KMS-11 (cell line): Measurements from ENCODE around the gene CCSER1.

Experiments used
- H2AFZ ChIP-seq: fragments of 200-600 bp; sonication (generic); 2 replicates; pipeline ENCODE4 v1.6.1; 2016; ENCODE audit warnings: antibody characterized with exemption, mixed run types, low read depth
- H3K27ac ChIP-seq: fragments of 200-600 bp; sonication (generic); 2 replicates; pipeline ENCODE4 v1.6.1; 2016; ENCODE audit warnings: mild to moderate bottlenecking, mixed run types
- H3K27me3 ChIP-seq: fragments of 200-600 bp; sonication (generic); 2 replicates; pipeline ENCODE4 v1.6.1; 2017; ENCODE audit warnings: mild to moderate bottlenecking, low read depth, mixed run types, moderate library complexity; ENCODE audit not compliant: insufficient read depth
- H3K36me3 ChIP-seq: fragments of 200-600 bp; sonication (generic); 2 replicates; pipeline ENCODE4 v1.6.1; 2017; ENCODE audit warnings: mild to moderate bottlenecking, mixed run types; ENCODE audit not compliant: insufficient read depth
- H3K4me1 ChIP-seq: fragments of 200-600 bp; sonication (generic); 2 replicates; pipeline ENCODE4 v1.6.1; 2016; ENCODE audit warnings: mild to moderate bottlenecking, low read depth, mixed run types; ENCODE audit not compliant: poor library complexity, severe bottlenecking
- H3K4me2 ChIP-seq: fragments of 200-600 bp; sonication (generic); 2 replicates; pipeline ENCODE4 v1.7.0; 2016; ENCODE audit warnings: mild to moderate bottlenecking, mixed run types
- H3K4me3 ChIP-seq: fragments of 200-600 bp; sonication (generic); IDR thresholded peaks from 2 replicates; pipeline ENCODE4 v1.6.1; 2017; ENCODE audit warnings: low read depth, low read length, mixed read lengths; ENCODE audit not compliant: insufficient read depth
- H3K79me2 ChIP-seq: fragments of 200-600 bp; sonication (generic); 2 replicates; pipeline ENCODE4 v1.6.1; 2016; ENCODE audit warnings: low read depth, mixed run types; ENCODE audit not compliant: insufficient read depth
- H3K9ac ChIP-seq: fragments of 200-600 bp; sonication (generic); 2 replicates; pipeline ENCODE4 v1.6.1; 2016; ENCODE audit warnings: mild to moderate bottlenecking, mixed run types
- H4K20me1 ChIP-seq: fragments of 200-600 bp; sonication (generic); 2 replicates; pipeline ENCODE4 v1.6.1; 2016; ENCODE audit warnings: mild to moderate bottlenecking, mixed run types; ENCODE audit not compliant: insufficient read depth
- TF ChIP-seq, protein P1 (sequence below): fragments of 200-600 bp; sonication (generic); conservative IDR thresholded peaks from 2 replicates; pipeline ENCODE4 v1.6.1; 2017; ENCODE audit warnings: low read depth, mild to moderate bottlenecking, antibody characterized with exemption, low read length, moderate library complexity, mixed read lengths

Gene CCSER1

GRCh38 chr4:90857081-90857820, 730.1 kb downstream of the CCSER1 start:
- Histone ChIP-seq H3K4me3 (no peak overlapping the region), H3K4me1 (no peaks in the 10 kb centered on the region), H2AFZ (no peak overlapping the region), H4K20me1 (no peaks in the 10 kb centered on the region), H3K27ac (no peak overlapping the region), H3K27me3 (no peaks in the 10 kb centered on the region), H3K36me3 (no peaks in the 10 kb centered on the region), H3K79me2 (no peaks in the 10 kb centered on the region), H3K4me2 (no peak overlapping the region), H3K9ac (no peak overlapping the region)
- TF ChIP-seq, protein P1, sequence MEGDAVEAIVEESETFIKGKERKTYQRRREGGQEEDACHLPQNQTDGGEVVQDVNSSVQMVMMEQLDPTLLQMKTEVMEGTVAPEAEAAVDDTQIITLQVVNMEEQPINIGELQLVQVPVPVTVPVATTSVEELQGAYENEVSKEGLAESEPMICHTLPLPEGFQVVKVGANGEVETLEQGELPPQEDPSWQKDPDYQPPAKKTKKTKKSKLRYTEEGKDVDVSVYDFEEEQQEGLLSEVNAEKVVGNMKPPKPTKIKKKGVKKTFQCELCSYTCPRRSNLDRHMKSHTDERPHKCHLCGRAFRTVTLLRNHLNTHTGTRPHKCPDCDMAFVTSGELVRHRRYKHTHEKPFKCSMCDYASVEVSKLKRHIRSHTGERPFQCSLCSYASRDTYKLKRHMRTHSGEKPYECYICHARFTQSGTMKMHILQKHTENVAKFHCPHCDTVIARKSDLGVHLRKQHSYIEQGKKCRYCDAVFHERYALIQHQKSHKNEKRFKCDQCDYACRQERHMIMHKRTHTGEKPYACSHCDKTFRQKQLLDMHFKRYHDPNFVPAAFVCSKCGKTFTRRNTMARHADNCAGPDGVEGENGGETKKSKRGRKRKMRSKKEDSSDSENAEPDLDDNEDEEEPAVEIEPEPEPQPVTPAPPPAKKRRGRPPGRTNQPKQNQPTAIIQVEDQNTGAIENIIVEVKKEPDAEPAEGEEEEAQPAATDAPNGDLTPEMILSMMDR = no peak

- Histone ChIP-seq H3K4me1 (no peaks in the 10 kb centered on the region), H3K36me3 (no peaks in the 10 kb centered on the region), H2AFZ (no peak overlapping the region), H4K20me1 (no peaks in the 10 kb centered on the region), H3K9ac (no peak overlapping the region), H3K27me3 (no peaks in the 10 kb centered on the region), H3K27ac (no peak overlapping the region), H3K4me3 (no peak overlapping the region), H3K79me2 (no peaks in the 10 kb centered on the region), H3K4me2 (no peak overlapping the region)
- TF ChIP-seq, protein P1 = no peak
Measured at GRCh38 chr4:90875791-90876190, 748.6 kb downstream of the CCSER1 start.

DNA sequence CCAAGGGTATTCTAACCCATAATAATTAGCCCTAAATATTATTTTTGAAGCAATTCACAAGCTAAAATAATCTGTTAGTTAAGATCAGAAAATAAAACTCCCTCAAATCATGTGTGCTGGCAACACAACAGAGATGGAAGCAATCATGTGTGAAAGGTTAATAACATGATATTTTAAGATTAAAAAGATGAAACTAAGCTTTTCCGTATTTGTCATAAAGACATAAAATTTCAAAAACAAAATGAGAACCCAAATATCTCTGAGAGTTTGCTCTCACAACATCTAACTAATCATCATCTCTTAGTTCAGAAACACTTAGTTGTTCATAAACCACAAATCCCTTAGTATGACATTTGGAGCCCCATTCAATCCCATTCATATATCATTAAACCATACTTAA, 749.1 kb downstream of the CCSER1 start:
- Histone ChIP-seq H3K27ac (no peak overlapping the region), H3K79me2 (no peaks in the 10 kb centered on the region), H3K4me3 (no peak overlapping the region), H4K20me1 (no peaks in the 10 kb centered on the region), H3K9ac (no peak overlapping the region), H3K36me3 (no peaks in the 10 kb centered on the region), H3K27me3 (no peaks in the 10 kb centered on the region), H3K4me1 (no peaks in the 10 kb centered on the region), H2AFZ (no peak overlapping the region), H3K4me2 (no peak overlapping the region)
- TF ChIP-seq, protein P1 = no peak

- Histone ChIP-seq H3K4me3 (no peak overlapping the region), H3K79me2 (no peaks in the 10 kb centered on the region)
- TF ChIP-seq, protein P1 = no peak
Measured at GRCh38 chr4:90883519-90883918, 756.3 kb downstream of the CCSER1 start.

More at GRCh38 chr4:90883519-90883918, 756.3 kb downstream of the CCSER1 start:
- H2AFZ ChIP-seq = no peak overlapping the region
- H4K20me1 ChIP-seq = no peaks in the 10 kb centered on the region
- no peaks in the 10 kb centered on the region for H3K27me3 ChIP-seq
- no peak overlapping the region for H3K9ac ChIP-seq
- no peaks in the 10 kb centered on the region for H3K36me3 ChIP-seq
- no peak overlapping the region for H3K27ac ChIP-seq
- no peak overlapping the region for H3K4me2 ChIP-seq
- H3K4me1 ChIP-seq = no peaks in the 10 kb centered on the region
